IPS-18c (cell line): ENCODE results near the gene COMMD4.
"Not testable (repeated sequence)": the region's sequence is repeated elsewhere in the genome, so short reads cannot be mapped to it uniquely, and the experiment has no call there.

Source experiments
- H3K4me3 ChIP-seq: 2 replicates; pipeline ENCODE4 v1.7.0; 2013; ENCODE audit warnings: low read depth, mild to moderate bottlenecking, low read length, moderate library complexity; ENCODE audit not compliant: insufficient read depth
- H3K9me3 ChIP-seq: one replicate; pipeline ENCODE4 v1.6.1; 2013; ENCODE audit warnings: mild to moderate bottlenecking, low read length, moderate library complexity; ENCODE audit not compliant: control insufficient read depth, insufficient read depth

The COMMD4 gene

DNA sequence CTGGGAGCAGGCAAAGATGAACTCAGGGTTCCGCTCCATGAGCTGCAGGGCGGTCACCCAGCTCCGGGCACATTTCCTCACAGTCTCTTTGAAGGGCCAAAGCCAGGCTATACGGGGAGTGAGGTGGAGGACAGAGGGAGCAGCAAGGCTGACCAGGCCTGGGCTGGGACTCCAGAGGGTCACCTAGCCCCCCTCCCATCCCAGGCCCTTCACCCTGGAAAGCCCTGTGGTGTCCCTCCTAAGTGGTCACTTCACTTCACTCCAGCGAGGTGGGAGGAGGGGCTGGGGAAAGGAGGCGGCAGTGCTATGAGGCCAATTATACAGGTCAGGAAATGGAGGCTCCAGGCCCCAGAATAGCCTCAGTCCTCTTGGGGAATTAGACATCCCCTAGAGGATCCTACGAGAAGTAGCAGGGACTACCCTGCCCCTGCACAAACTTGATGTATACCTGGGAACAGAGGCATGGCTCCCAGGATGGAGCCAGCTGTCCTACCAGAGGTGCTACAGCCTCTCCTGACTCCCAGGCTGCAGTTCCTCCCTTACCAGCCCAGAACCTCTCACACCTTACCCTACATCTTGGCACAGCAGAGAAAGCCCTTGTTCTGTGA is 26.9 kb downstream of the COMMD4 start:
- Histone ChIP-seq H3K4me3 (no peak overlapping the region), H3K9me3 (no peaks in the 10 kb centered on the region)

- H3K9me3 ChIP-seq = no peaks in the 10 kb centered on the region
- H3K4me3 ChIP-seq = no peak overlapping the region
Observed at GRCh38 chr15:75363786-75364185, 27.9 kb downstream of the COMMD4 start.

DNA sequence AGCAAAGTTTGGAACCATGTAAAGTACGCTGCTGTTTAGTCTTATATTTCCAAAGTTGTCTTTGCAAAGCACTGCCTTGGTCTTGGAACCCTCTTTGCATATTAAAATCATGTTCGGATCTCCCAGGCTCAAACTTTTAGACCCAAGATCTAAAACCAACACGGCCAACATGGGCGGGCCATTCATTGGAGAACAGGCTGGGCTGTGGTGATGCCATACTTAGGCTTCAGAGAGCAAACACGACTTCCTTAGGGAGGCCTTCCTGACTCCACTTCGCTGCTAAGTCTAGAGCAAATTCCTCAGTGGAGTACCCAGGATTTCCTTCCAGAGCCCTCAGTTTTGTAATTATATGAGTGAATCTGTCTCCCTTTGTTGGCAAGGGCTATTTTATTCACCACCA is 29.0 kb downstream of the COMMD4 start:
- Histone ChIP-seq H3K4me3 (no peak overlapping the region), H3K9me3 (no peaks in the 10 kb centered on the region)

DNA sequence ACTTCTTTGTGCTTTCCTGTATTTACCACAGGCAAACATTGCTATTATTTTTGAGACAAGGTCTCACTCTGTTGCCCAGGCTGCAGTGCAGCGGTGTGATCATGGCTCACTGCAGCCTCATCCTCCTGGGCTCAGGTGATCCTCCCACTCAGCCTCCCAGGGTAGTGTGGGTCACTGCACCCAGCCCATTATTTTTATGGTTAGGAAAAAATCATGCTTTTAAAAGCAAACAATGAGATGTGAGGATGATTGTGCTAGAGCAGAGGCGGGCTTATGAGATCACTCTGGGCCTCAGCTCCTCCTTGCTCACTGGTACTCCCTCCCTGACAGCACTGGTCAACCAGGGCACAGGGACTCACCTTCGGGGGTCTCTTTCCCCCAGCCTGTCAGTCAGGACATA is 30.3 kb downstream of the COMMD4 start:
- Histone ChIP-seq H3K9me3 (no peaks in the 10 kb centered on the region), H3K4me3 (no peak overlapping the region)

DNA sequence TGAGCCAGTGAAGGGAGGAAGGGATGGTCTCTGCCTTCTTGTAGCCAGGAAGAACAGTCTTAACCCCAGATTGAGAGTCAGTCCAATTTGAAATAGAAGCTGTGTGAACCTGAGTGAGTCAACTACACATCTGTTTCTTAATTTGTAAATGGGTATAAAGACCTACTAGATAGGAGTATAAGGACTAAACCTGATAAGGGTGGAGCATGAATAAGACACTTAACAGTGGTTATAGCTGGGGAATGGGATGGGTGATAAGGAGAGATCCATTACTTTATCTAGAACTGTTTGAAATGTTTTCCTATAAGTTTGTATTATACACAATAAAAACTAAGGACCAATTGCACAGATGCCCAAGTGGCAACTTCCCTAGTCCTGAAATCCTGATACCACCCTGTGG is 31.1 kb downstream of the COMMD4 start:
- Histone ChIP-seq H3K4me3 (no peak overlapping the region), H3K9me3 (no peaks in the 10 kb centered on the region)

DNA sequence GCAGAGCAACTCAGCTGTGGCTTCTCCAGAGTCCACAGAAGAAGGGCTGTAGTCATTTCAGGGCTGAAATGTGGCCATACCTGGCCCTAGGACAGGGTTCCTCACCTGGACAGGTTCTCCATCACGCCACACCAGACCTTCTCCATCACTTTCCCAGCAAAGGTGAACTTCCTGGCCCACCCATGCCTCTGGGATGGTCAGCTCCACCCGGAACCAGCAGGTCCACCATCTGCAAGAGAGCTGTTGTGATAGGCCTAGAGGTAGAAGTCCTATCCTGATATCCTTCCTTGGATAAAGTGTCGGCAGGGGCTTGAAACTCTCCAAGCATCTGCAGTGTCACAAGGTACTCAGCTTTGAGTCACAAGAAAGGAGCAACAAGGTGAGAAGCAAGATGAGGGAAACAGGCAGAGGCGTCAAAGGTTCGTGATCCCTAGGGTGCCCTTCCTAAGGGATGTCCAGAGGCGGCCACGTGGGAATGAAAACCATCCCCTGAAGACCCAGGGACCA is 31.6 kb downstream of the COMMD4 start:
- Histone ChIP-seq H3K4me3 (peak overlapping the region; percentile 86; the same call in 1 of the 2 replicates), H3K9me3 (no peaks in the 10 kb centered on the region)

DNA sequence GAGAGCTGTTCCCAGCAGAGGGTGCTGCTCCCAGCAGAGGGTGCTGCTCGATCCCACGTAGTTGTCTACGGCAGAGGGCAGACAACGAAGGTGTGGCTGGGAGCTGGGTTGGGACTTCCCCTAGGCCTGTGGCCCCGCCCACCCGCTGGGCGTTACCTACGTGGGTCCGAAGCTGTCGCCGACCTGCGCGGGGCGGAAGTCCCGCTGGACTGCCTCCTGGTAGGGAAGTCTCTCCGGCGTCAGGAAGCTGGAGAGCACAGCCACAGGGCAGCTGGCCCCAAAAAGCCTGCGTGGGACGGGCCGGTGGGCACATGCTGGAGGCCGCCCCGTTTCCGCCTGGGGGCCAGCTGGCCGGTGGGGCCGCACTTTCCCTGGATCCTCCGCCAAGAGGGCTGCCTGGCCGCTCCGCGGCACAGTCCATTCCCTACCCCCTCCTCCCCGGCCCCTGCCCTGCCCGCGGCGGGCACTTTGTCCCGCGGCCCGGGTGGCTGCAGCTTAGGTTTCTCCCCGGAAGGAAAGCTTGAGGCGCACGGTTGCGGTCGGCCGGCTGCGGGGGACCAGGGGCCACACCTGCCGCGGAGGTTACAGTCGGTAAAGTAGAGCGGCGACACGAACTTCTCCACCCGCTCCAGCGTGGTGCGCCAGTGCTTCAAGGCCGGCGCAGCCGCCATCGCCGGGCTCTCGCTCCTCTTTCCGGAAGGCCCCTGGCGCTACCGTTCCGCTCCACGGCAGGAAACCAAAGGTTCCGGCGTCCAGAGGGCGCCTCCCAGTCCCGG is 32.2 kb downstream of the COMMD4 start, which contains the start of gene MAN2C1:
Gene MAN2C1, minus strand, starts transcription at position 695 of the 776 bp plus-strand sequence. Its CDS starts 24 bp downstream, at position 671.
- Histone ChIP-seq H3K9me3 (no peaks in the 10 kb centered on the region), H3K4me3 (peak within 1 kb of the TSS; percentile 86)

DNA sequence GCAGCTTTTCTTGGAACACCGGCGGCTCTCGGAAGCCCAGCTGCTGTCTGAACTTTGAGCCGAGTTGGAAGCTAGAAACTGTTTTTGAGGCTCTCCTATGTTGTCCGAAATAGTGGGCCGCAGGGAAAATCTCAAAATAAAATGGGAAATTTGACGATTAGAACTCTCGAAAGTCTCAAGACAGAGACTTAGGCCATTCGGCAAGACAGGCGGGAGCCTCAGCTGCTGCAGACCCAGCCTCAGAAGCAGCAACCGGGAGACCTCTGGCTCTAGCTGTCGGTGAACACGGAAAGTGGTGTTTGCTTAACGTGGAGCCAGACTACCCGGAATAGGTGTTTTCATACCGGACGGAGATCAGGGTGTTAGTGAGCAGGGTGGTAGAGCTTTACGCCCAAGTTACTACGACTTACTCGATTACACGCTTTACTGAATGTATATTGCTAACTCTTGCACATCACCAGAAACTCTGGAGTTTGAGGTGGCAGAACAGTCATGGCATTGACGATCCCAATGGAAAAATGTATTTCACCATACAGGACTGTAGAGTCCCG is 32.9 kb downstream of the COMMD4 start:
- Histone ChIP-seq H3K9me3 (no peaks in the 10 kb centered on the region), H3K4me3 (peak overlapping the region; percentile 86)

DNA sequence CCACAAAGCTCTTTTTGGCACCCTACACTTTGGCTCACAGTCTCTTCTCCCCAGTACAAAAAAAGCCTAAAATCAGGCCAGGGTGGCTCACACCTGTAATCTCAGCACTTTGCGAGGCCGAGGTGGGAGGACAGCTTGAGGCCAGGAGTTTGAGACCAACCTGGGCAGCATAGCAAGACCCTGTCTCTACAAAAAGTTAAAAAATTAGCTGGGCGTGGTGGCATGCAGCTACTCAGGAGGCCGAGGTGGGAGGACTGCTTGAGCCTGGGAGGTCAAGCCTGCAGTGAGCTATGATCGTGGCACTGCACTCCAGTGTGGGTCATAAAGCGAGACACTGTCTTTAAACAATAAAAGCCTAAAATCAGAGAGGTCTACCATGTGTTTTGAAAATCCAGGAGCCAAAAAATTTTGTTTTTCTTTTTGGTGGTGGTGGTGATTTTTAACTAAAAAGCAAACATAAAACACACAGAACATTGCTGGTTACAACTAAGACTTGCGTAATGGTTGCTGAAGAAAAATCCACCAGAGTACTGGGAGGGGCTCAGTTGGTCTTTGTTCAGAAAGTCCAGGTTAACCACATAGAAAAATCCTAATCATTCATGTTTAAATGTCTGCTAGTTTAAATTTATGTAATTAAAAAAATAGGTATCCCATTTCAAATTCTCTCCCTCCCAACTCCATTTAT is 34.2 kb downstream of the COMMD4 start:
- H3K9me3 ChIP-seq = peaks cover 2% of the 10 kb centered on the region
- H3K4me3 ChIP-seq = 0 out of 2 replicates have a peak overlapping the region, but pooled peaks have one; percentile 86

GRCh38 chr15:75371486-75371885 is 35.6 kb downstream of the COMMD4 start:
- Histone ChIP-seq H3K4me3 (no peak overlapping the region), H3K9me3 (peaks cover 3% of the 10 kb centered on the region)

DNA sequence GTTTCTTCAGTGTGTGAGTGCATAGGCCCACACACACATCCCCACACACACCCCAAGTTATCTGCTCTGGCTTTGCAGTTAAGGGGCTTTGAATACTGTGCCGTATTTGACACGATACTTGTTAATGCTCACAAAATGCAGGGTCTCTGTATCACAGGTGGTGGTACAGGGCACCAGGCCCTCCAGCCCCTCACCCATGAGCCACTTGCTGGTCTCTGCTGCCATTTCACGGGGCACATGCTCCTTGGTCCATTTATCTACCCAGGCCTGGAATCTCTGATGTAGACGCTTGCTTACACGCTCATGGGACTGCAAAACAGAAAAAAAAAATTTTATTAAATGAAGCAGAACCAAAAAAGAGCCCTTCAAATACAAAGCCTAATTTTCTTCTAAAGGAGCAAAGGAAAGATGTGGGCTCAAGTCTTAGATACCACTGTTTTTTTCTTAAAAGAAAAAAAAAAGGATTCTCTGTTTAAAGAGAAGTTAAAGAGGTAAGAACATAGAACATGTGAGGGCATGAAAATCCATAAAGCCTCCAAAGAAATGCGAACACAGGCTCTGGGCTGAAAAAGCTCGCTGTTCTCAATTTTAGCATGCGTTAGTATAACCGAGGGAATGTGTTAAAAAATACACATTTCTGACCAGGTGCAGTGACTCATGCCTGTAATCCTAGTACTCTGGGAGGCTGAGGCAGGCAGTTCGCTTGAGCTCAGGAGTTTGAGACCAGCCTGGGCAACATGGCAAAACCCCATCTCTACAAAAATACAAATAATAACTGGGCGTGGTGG is 36.2 kb downstream of the COMMD4 start:
- H3K4me3 ChIP-seq = no peak overlapping the region

DNA sequence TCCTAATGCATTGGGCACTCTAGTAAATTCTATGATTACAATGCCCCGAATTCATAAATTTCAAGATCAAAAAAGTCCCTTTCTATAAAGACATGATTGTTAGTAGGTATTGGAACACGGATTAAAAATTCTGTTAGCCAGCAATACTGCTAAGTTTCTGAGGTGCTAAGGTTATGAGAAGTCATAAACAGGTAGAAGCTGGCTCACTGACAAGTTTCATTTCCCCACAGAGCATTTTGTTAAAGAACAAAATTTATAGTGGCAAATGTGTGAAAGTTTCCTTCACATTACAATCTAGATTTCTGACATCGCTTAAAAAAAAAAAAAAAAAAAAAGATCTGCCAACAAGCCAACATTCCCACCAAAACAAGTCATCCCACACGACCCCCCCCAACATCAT is 44.9 kb downstream of the COMMD4 start:
- H3K4me3 ChIP-seq = no peak overlapping the region
- H3K9me3 ChIP-seq = no peaks in the 10 kb centered on the region

More for the DNA sequence above, 36.2 kb downstream of the COMMD4 start:
- H3K9me3 ChIP-seq = peaks cover 3% of the 10 kb centered on the region

- not testable (repeated sequence) for H3K9me3 ChIP-seq
Observed at GRCh38 chr15:75383986-75384385, 48.1 kb downstream of the COMMD4 start.

More at GRCh38 chr15:75383986-75384385, 48.1 kb downstream of the COMMD4 start:
- not testable (repeated sequence) for H3K4me3 ChIP-seq
